Stimulated activated CD4-positive, alpha-beta T cell treated with anti-CD3 and anti-CD28 coated beads, Interleukin-1b, Interleukin-23, amount 100 ng/mL, for 24 hours (primary cell): Measurements from ENCODE around the gene SLC5A10.
"Not testable (repeated sequence)": the region's sequence is repeated elsewhere in the genome, so short reads cannot be mapped to it uniquely, and the experiment has no call there.

Experiments used
- DNase-seq, 4 experiments: peaks; one replicate each; pipeline ENCODE4 v3.0.0-alpha.2; 2020; ENCODE audit warnings: low read depth in 4 of 4, low spot score in 1 of 4

Gene SLC5A10

GRCh38 chr17:18951941-18952842, at the start of gene SLC5A10:
SLC5A10 (plus strand) TSS chr17:18952165; CDS start chr17:18952206, 41 bp downstream.
- DNase-seq = no peak

- DNase-seq = no peak
Observed at GRCh38 chr17:18904482-18904881, 47.5 kb upstream of the SLC5A10 start.

GRCh38 chr17:18905226-18905625, 46.7 kb upstream of the SLC5A10 start:
- no peak for DNase-seq

- no peak for DNase-seq
Observed at GRCh38 chr17:18910326-18910725, 41.6 kb upstream of the SLC5A10 start.

- DNase-seq = no peak
Observed at GRCh38 chr17:18910881-18911280, 41.1 kb upstream of the SLC5A10 start.

GRCh38 chr17:18916816-18917500, 35.0 kb upstream of the SLC5A10 start:
- no peak for DNase-seq

GRCh38 chr17:18917506-18918032, 34.4 kb upstream of the SLC5A10 start:
- DNase-seq = no peak

GRCh38 chr17:18919963-18920362, 32.0 kb upstream of the SLC5A10 start:
- DNase-seq = no peak

- no peak for DNase-seq
Observed at GRCh38 chr17:18920911-18921441, 31.0 kb upstream of the SLC5A10 start.

- DNase-seq = no peak
Observed at GRCh38 chr17:18921485-18921884, 30.5 kb upstream of the SLC5A10 start.

- DNase-seq = peak in 1 of 4 experiments; percentile 15
Observed at GRCh38 chr17:18921912-18922451, 30.0 kb upstream of the SLC5A10 start.

- DNase-seq = not testable (repeated sequence)
Observed at GRCh38 chr17:18922596-18922995, 29.4 kb upstream of the SLC5A10 start.

- DNase-seq = no peak
Observed at GRCh38 chr17:18925187-18925586, 26.8 kb upstream of the SLC5A10 start.

- DNase-seq = no peak
Observed at GRCh38 chr17:18928628-18929125, 23.3 kb upstream of the SLC5A10 start.

GRCh38 chr17:18932360-18933055, 19.5 kb upstream of the SLC5A10 start:
- DNase-seq = no peak

GRCh38 chr17:18933102-18934058, 18.6 kb upstream of the SLC5A10 start:
- no peak for DNase-seq

- no peak for DNase-seq
Observed at GRCh38 chr17:18937981-18938691, 13.8 kb upstream of the SLC5A10 start.

- DNase-seq = no peak
Observed at GRCh38 chr17:18938692-18939023, 13.3 kb upstream of the SLC5A10 start.

GRCh38 chr17:18944646-18945045, 7.3 kb upstream of the SLC5A10 start:
- DNase-seq = no peak
